ENCODE results near the gene LAMA5.

LAMA5 gene

GRCh38 chr20:62308102-62308822 is 58.9 kb downstream of the LAMA5 start:
- H3K4me2 ChIP-seq (ENCODE audit: low read depth, low read length), result no peak overlapping the region
- peaks cover 15% of the 10 kb centered on the region for H3K36me3 ChIP-seq (replicated peaks; ENCODE audit: insufficient read depth, low read length)
- no peaks in the 10 kb centered on the region for H3K9me3 ChIP-seq (replicated peaks; ENCODE audit: insufficient read depth, low read length)
- H2AFZ ChIP-seq (ENCODE audit: low read length), result no peak overlapping the region
- H3K27ac ChIP-seq (ENCODE audit: low read length), result no peak overlapping the region
- no peak overlapping the region for H3K9ac ChIP-seq (ENCODE audit: low read length)
- H3K9me2 ChIP-seq (replicated peaks; ENCODE audit: insufficient read depth, low read length), result no peaks in the 10 kb centered on the region
- H3K27me3 ChIP-seq (replicated peaks; ENCODE audit: insufficient read depth, low read length), result no peaks in the 10 kb centered on the region
- peaks cover 30% of the 10 kb centered on the region for H4K20me1 ChIP-seq (ENCODE audit: insufficient read depth, low read length)
- H3K4me3 ChIP-seq (ENCODE audit: low read length), result no peak overlapping the region
- H3K79me2 ChIP-seq (ENCODE audit: low read length), result peaks cover 47% of the 10 kb centered on the region
- TF ChIP-seq EZH2phosphoT487 (IDR thresholded peaks at IDR 0.05; ENCODE audit: low read length) (no peak), EZH2 (optimal IDR thresholded peaks at IDR 0.05; ENCODE audit: low read depth, low read length) (no peak), CTCF (IDR thresholded peaks at IDR 0.05; ENCODE audit: low read length) (no peak)
- peaks cover 9% of the 10 kb centered on the region for H3K4me1 ChIP-seq (ENCODE audit: low read length)
- peaks cover 8% of the 10 kb centered on the region; the same call in 1 of the 2 replicates for H3F3A ChIP-seq (ENCODE audit: insufficient read depth, low read length)
- no peak for DNase-seq

- Histone ChIP-seq H4K20me1 (ENCODE audit: insufficient read depth, low read length) (peaks cover 30% of the 10 kb centered on the region), H3K27ac (ENCODE audit: low read length) (no peak overlapping the region), H3F3A (ENCODE audit: insufficient read depth, low read length) (peaks cover 8% of the 10 kb centered on the region; the same call in 1 of the 2 replicates), H3K4me1 (ENCODE audit: low read length) (peaks cover 9% of the 10 kb centered on the region), H3K9ac (ENCODE audit: low read length) (no peak overlapping the region), H3K9me3 (replicated peaks; ENCODE audit: insufficient read depth, low read length) (no peaks in the 10 kb centered on the region), H3K27me3 (replicated peaks; ENCODE audit: insufficient read depth, low read length) (no peaks in the 10 kb centered on the region), H2AFZ (ENCODE audit: low read length) (no peak overlapping the region), H3K79me2 (ENCODE audit: low read length) (peaks cover 50% of the 10 kb centered on the region), H3K4me2 (ENCODE audit: low read depth, low read length) (no peak overlapping the region), H3K9me2 (replicated peaks; ENCODE audit: insufficient read depth, low read length) (no peaks in the 10 kb centered on the region), H3K36me3 (replicated peaks; ENCODE audit: insufficient read depth, low read length) (peaks cover 15% of the 10 kb centered on the region), H3K4me3 (ENCODE audit: low read length) (no peak overlapping the region)
- TF ChIP-seq EZH2 (optimal IDR thresholded peaks at IDR 0.05; ENCODE audit: low read depth, low read length), result no peak
- TF ChIP-seq EZH2phosphoT487 (IDR thresholded peaks at IDR 0.05; ENCODE audit: low read length), result no peak
- TF ChIP-seq CTCF (IDR thresholded peaks at IDR 0.05; ENCODE audit: low read length), result no peak
- no peak for DNase-seq
Observed at GRCh38 chr20:62307226-62308101, 59.6 kb downstream of the LAMA5 start.

- Histone ChIP-seq H2AFZ (ENCODE audit: low read length) (no peak overlapping the region), H3K9me2 (replicated peaks; ENCODE audit: insufficient read depth, low read length) (no peaks in the 10 kb centered on the region), H3K4me3 (ENCODE audit: low read length) (no peak overlapping the region), H3K9ac (ENCODE audit: low read length) (no peak overlapping the region), H4K20me1 (ENCODE audit: insufficient read depth, low read length) (peaks cover 30% of the 10 kb centered on the region), H3K4me1 (ENCODE audit: low read length) (peaks cover 9% of the 10 kb centered on the region), H3F3A (ENCODE audit: insufficient read depth, low read length) (peaks cover 8% of the 10 kb centered on the region; the same call in 1 of the 2 replicates), H3K4me2 (ENCODE audit: low read depth, low read length) (no peak overlapping the region), H3K36me3 (replicated peaks; ENCODE audit: insufficient read depth, low read length) (peaks cover 15% of the 10 kb centered on the region), H3K27ac (ENCODE audit: low read length) (no peak overlapping the region), H3K9me3 (replicated peaks; ENCODE audit: insufficient read depth, low read length) (no peaks in the 10 kb centered on the region), H3K27me3 (replicated peaks; ENCODE audit: insufficient read depth, low read length) (no peaks in the 10 kb centered on the region), H3K79me2 (ENCODE audit: low read length) (peaks cover 50% of the 10 kb centered on the region)
- TF ChIP-seq EZH2phosphoT487 (IDR thresholded peaks at IDR 0.05; ENCODE audit: low read length), result no peak
- no peak for TF ChIP-seq CTCF (IDR thresholded peaks at IDR 0.05; ENCODE audit: low read length)
- TF ChIP-seq EZH2 (optimal IDR thresholded peaks at IDR 0.05; ENCODE audit: low read depth, low read length), result no peak
- no peak for DNase-seq
Observed at GRCh38 chr20:62306414-62307187, 60.5 kb downstream of the LAMA5 start.

All from MM.1S (cell line).